Measurements from ENCODE around the gene RPL3.
"Not testable (repeated sequence)": the region's sequence is repeated elsewhere in the genome, so short reads cannot be mapped to it uniquely, and the experiment has no call there.

RPL3 gene

DNA sequence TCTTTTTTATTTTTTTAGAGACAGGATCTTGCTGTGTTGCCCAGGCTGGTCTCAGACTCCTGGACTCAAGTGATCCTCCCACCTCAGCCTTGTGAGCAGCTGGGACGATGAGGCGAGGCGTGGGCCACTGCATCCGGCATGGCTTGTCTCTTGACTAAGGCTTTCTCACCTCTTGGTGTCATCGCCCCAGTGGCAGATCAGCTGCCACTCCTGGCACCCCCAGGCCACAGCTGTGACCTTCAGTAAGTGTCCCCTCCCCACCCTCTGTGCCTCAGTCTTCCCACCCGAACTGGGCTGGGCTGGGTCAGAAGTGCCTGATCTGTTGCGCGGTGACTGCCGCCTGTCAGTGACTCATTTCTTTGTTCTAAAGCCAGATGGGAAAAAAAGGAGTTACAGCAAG, 33.9 kb upstream of the RPL3 start:
- in situ Hi-C loops (cut with HindIII; ENCODE audit: low sequenced_read_pairs), result loop anchor here (25.0 kb wide), 1 partner anchor 134 kb away; no protein-coding TSS in a partner anchor

DNA sequence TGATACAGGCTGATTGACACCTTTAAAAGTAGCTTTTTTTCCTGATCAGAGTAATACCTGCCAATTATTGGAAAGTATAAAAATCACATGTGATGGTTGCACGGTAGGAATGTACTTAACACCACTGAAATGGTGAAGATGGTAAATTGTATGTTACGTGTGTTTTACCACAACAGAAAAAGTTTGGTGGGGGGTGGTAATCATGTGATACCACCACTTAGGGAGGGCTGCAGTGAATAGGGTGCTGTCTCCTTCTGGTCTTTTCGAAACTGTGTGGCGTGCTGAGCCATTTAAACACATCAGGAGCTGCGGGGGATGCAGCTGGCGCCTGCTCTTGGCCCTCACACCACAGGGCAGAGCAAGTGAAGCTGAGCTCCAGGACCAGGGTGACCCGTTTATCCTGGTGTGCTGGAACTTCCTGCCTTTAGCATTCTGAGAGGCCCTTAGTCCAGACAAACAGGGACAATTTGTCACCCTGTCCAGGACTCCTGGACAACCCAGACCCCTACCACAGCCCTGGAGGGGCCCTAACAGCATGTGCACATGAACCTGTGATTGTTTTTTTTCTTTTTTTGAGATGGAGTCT, 33.0 kb upstream of the RPL3 start:
- in situ Hi-C loops (cut with HindIII; ENCODE audit: low sequenced_read_pairs), result loop anchor here (25.0 kb wide), 1 partner anchor 135 kb away; no protein-coding TSS in a partner anchor

DNA sequence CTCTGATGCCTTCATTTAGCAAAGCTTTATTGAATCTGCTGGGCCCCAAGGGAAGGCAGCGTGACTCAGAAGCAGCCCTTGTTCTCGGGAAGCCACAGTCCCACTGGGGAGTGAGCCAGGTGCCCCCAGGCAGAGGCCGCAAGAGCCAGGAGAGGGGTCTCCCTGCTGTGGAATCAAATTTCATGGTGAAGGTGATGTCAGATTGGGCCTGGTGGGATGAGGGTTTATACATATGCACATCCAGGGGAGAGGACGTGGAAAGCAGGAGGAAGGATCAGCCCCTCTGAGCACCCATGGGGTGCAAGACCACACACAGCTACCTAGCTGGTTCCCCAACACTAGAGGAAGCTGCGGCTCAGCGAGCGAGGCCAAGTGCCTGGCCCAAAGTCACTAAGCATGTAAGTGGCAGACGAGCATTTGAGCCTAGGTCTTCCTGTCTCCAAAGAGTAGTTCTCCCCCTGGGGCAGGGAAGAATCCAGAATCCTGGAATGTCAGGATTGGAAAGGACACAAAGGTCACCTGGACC, 32.3 kb upstream of the RPL3 start:
- in situ Hi-C loops (cut with HindIII; ENCODE audit: low sequenced_read_pairs), result loop anchor here (25.0 kb wide), 1 partner anchor 136 kb away; no protein-coding TSS in a partner anchor

DNA sequence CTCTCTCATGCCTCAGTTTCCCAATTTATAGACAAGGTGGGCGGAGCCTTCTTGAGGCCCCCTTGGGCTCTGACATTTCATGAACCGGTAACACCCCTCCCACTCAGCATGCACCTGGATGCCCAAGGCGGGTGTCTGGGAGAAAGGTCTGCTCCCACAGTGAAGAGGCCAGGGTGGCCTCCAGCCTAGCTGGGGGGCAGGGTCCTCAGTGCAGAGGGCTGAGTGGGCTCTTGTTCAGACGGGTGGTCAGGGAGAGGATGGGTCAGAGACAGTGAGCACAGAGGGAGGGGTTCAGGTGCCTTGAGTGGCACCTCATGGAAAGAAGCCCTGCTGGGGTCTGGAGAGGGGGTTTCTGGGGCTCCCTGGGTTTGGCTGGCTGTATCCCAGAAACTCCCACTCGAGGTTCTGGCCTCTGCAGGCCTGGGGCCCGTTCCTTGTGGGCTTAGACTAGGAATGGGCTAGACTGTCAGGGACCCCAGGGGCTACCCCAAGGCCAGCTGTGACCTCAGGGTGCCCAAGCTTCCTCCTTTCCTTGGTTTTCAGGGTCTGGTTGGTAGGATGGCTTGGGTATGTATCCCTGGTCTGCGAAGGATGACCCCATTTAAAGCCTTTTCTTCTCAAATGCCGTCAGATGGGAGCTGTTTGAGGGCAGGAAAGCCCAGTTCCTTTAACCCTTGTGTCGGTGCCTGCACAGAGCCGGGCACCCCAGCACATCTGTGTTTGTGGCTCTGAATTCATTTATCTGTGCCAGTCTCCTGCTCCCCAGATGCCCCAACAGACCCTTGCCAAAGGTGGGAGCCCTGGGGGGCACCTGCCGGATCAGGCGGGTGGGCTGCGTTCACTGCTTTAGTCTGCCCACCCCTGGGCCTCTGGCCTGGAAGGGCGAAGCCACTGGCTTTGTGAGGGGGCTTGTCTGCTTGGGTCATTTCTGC, 31.6 kb upstream of the RPL3 start:
- in situ Hi-C loops (cut with HindIII; ENCODE audit: low sequenced_read_pairs), result loop anchor here (25.0 kb wide), 1 partner anchor 136 kb away; no protein-coding TSS in a partner anchor

DNA sequence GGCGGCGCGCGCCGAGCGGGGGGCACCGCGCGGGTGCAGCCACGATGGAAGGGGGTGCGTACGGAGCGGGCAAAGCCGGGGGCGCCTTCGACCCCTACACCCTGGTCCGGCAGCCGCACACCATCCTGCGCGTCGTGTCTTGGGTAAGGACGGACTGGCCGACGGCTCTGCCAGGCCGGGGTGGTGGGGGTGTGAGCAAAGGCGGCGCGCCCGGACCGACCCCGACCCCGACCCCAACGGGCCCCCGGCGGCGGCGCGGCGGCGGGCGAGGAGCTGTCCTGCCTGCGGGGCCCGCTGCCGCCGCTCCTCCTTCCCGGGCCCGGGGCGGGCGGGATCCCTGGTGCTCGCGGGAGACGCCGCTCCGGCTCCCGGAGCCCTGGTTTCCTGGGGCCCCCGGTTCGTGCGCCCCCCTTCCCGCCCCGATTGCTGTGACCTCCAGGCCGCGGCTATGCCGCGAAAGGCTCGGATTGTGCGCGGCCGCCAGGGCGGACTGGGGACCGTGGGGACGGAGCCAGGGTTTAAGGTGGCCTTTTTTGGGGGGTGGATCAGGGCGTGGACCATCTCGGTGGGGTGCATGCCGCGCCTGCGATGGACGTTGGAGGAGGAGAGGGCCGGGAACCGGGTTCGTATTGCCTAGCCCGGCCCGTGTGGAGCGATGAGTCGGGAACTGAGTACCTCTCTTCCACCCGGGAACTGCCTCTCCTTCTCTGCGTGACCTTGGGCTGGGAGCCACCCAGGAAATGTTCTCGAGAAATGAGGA, 30.7 kb upstream of the RPL3 start, which contains the start of gene SYNGR1:
Gene SYNGR1 (plus strand): TSS at position 25 of the 760 bp plus-strand sequence. CDS start 20 bp downstream, at position 45.
- in situ Hi-C loops (cut with HindIII; ENCODE audit: low sequenced_read_pairs), result loop anchor here (25.0 kb wide), 1 partner anchor 137 kb away; no protein-coding TSS in a partner anchor

DNA sequence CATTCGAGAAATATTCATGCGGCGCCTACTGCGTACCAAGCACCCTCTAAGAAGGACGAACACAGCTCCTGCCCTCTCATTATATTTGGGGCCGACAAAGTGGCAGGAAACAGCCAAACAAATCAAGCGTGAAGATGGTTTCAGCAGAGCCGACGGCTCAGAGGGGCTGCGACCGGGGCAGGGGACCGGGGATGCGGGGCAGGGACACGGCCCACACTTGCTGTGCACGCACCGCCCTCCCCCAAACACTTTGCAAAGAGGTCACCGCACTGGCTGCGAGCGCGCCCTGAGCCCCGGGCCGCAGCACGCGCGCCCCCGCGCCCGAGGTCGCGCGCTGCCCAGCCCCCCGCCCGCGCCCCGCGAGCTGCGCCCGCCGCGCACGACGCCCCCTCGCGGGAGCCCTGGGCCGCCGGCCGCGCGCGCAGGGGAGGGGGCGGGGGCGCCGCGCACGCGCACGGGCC, 30.1 kb upstream of the RPL3 start:
- in situ Hi-C loops (cut with HindIII; ENCODE audit: low sequenced_read_pairs), result no loop called here

DNA sequence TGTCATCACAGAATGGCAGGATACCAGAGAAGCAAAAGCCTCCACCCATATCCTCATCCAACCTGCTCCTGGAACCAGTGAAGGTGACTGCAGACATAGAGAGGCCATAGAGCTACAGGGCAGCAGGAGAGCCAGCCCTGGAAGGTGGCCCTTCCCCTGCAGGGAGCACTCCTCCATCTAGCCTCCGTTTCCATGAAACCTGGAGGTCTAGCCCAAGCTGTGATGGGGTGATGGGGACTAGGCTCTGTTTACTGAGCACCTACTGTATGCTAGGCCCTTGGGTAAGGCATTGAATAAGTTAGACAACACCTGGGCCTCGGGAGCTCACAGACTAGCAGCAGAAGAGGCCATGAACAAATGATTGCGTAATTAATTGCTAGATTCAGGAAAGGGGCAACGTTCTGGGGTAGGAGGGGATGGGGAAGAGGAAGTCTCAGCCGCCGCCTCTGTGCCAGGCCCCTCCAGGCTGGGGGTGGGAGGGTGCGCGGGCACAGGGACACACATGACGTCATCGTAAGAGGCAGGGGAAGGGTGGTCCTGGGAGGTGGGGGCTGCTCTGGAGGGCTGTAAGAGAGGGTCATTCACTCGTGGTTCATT, 29.6 kb upstream of the RPL3 start:
- in situ Hi-C loops (cut with HindIII; ENCODE audit: low sequenced_read_pairs), result no loop called here

DNA sequence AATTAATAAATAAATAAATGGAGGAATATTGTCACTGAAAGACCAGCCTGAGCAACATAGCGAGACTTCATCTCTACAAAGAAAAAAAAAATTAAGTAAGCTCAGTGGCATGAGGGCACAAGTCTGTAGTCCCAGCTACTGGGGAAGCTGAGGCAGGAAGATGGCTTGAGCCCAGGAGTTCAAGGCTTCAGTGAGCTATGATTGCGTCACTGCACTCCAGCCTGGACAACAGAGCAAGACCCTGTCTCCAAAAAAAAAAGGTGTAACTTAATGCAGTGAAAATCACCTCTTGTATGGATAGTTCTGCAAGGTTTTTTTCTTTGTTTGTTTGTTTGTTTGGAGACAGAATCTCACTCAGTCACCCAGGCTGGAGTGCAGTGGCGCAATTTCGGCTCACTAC, 25.8 kb upstream of the RPL3 start:
- in situ Hi-C loops (cut with HindIII; ENCODE audit: low sequenced_read_pairs), result no loop called here

DNA sequence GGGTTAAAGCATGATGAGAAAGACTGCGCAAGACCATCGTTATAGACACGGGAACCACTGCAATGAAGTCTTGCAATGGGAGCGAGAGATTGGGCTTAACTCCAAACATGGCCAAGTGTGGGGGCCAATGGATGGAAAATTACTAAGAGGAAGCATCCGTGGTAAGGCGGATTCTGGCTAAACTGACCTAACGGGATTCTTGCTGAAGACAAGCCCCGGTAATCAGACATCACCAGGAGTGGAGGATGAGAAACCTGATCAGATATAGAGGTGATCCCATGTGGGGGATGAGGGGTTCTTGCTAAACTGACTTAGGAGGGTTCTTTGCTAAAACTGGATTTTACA, 24.6 kb upstream of the RPL3 start:
- in situ Hi-C loops (cut with HindIII; ENCODE audit: low sequenced_read_pairs), result no loop called here

DNA sequence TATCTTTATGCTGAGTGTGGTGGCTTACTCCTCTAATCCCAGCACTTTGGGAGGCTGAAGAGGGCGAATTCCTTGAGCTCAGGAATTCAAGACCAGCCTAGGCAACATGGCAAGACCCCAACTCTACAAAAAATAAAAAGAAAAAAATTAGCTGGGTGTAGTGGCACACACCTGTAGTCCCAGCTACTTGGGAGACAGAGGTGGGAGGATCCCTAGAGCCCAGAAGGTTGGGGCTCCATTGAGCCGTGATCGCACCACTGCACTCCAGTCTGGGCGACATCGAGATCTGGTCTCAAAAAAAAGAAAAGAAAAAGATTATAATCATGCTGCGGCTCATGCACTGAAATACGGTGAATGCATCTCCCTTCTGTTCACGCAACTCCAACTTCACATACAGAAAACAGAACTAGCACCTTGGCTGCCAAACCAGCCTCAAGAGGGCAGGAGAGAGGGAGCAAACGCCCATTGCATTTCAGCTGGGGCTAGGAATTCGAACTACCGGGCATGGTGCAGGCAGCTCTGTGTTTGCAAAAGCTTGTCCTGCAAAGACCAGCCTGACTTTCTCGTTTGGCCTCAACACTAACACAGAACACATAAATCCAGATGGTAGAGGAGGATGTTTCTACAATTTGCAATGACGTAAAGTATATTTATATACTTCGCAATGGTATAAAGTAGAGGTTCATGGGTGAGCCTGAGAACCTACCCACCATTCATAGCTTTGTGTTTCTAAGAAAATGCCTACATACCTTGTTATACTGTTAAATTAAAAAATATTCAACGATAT, 24.0 kb upstream of the RPL3 start:
- in situ Hi-C loops (cut with HindIII; ENCODE audit: low sequenced_read_pairs), result no loop called here

DNA sequence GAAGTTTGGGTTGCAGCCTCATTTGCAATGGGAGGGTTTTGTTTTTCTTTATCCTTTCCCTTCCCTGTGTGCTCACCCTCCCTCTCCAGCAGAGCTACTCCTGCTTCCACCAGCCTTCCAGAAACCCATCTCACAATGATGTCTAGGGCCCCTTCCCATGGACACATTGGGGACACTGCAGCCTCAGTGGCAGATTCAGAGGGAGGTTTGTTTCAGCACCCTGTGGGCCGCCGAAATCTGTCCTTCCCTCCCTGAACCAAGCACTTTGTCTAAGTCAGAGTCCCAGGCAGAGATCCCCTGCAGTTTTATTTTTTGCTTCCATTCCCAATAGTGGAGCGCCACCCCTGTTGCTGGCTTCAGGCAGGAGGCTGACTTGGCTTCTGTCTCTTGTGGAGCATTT, 21.8 kb upstream of the RPL3 start:
- in situ Hi-C loops (cut with HindIII; ENCODE audit: low sequenced_read_pairs), result no loop called here

DNA sequence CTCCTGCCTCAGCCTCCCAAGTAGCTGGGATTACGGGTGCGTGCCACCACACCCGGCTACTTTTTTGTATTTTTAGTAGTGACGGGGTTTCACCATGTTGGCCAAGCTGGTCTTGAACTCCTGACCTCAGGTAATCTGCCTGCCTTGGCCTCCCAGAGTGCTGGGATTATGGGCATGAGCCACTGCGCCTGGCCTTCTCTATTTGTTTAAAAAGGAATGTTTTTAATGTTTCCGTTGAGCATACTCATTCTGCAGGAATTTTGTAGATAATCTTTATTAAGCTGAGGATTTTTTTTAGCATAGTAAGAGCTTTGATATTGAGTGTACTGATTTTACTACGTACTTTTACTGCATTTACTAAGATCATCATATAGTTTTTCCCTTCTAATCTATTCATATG, 20.4 kb upstream of the RPL3 start:
- in situ Hi-C loops (cut with HindIII; ENCODE audit: low sequenced_read_pairs), result not testable (repeated sequence)

DNA sequence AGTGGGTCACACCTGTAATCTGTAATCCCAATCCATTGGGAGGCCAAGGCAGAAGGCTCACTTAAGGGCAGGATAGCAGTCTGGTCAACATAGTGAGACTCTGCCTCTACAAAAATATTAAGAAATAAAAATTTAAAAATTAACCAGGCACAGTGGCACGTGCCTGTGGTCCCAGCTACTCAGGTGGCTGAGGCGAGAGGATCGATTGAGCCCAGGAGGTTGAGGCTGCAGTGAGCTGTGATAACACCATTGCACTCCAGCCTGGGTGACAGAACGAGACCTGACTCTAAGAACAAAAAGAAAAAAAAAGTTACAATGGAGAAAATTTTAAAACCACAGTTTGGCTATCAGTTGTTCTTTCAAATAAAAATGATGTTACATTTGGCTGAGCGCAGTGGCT, 17.0 kb upstream of the RPL3 start:
- in situ Hi-C loops (cut with HindIII; ENCODE audit: low sequenced_read_pairs), result no loop called here

DNA sequence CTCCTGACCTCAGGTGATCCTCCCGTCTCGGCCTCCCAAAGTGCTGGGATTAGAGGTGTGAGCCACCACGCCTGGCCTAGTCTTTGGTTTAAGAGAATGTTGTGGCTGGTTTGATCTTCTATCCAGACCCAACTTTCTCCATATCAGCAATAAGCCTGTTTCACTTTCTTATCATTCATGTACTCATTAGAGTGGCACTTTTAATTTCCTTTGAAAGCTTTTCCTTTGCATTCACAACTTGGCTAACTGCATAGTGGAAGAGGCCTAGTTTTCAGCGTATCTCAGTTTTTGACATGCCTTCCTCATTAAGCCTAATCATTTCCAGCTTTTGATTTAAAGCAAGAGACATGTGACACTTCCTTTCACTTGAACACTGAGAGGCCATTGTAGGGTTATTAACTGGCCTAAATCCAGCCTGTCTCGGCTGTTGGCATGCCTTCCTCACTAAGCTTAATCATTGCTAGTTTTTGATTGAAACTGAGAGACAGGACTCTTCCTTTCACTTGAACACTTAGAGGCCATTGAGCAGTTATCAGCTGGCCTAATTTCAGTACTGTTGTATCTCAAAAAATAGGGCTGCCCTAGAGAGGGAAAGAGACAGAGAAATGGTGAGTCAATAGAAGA, 13.1 kb upstream of the RPL3 start:
- in situ Hi-C loops (cut with HindIII; ENCODE audit: low sequenced_read_pairs), result no loop called here

DNA sequence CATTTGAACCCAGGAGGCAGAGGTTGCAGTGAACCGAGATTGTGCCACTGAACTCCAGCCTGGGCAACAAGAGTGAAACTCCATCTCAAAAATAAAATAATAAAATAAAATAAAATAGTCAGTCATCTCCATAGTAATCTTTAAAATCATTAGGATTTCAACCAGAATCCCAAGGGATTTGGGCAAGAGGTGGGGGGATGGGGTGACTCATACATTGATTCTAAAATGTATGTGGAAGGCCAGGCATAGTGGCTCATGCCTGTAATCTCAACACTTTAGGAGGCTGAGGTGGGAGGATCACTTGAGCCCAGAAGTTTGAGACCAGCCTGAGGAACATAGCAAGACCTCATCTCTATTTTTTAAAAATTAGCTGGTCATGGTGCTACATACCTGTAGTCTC, 11.1 kb upstream of the RPL3 start:
- in situ Hi-C loops (cut with HindIII; ENCODE audit: low sequenced_read_pairs), result not testable (repeated sequence)

DNA sequence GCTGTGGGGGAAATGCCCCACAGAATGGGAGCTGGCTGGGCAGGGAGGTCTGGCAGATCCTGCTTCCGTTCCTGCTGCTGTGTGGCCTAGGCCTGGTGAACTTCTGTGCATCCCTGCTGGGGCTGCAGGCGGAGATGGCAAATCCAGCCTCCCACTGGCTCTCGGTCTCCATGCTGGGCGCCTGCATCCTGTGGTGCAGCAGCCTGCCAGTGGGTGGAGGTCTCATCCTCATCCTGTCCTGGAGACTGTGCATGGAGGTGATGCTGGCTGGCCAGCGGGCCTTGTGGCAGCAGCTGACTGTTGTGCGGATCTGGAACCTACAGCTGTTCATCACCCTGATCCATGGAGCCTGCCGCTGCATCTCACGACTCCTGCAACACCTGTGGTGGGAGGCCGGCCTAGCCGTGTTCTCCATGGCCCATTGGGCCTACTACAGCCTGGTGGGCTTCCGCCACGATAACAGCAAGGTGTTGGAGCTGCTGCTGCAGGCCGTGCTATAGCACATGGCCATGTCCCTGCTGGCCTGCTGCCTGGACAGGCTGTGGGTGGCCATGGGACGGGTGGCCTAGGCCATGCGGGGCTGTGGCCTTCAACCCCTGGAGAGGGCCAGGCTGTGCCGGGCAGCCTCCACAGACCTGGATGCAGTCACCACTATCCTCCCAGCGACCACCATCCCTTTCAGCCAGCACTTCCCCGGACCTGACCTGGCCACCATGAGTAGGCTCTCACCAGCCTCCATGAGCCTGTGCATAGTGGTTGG, 8.8 kb upstream of the RPL3 start:
- in situ Hi-C loops (cut with HindIII; ENCODE audit: low sequenced_read_pairs), result no loop called here

DNA sequence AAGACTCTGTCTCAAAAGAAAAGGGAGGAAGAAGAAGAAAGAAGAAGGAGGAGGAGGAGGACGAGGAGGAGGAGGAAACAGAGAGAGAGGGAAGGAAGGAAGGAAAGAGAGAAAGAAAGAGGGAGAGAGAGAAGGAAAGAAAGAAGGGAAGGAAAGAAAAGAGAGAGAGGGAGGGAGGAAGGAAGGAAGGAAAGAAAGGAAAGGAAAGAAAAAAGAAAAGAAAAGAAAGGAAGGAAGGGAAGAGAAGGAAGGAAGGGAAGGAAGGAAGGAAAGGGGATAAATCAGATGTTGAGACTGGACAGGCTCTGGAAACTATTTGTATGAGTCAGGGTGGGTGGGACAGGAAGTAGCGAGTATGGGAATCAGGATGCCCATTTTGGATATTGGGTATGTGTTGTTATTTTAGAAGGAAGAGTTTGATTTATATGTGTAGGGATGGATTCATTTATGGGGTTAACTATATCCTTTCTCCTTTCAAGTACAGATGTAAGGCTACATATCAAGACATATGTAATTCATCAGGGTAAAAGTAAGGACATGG, 6.0 kb upstream of the RPL3 start:
- in situ Hi-C loops (cut with HindIII; ENCODE audit: low sequenced_read_pairs), result no loop called here

DNA sequence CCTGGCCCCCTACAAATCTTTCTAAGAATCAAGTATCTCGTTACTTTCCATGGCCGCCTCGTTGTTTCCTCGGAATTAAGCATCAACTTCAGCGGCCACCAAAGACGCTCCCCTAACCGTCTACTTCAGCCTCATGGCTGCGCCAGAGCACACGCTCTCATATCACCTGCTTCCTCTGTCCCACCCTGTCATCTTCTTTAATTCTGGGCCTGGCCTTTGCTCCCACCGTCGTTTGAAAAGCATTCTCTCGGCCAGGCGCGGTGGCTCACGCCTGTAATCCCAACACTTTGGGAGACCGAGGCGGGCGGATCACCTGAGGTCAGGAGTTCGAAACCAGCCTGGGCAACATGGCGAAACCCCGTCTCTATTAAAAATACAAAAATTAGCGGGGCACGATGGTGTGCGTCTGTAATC, 1.2 kb upstream of the RPL3 start:
- in situ Hi-C loops (cut with HindIII; ENCODE audit: low sequenced_read_pairs), result not testable (repeated sequence)
